ENCODE results near the gene NQO1.

Gene NQO1

DNA sequence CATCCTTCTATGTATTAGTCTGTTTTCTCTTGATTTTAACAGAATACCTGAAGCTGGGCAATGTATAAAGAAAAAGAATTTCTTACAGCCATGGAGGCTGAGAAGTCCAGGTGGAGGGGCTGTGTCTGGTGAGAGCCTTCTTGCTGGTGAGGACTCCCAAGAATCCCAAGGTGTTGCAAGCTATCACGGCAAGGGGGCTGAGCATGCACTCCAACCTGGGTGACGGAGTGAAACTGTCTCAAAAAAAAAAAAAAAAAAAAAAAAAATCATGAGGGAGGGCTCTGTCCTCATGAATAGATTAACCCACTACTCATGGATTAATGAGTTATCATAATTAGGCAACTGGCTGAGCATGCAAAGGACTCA lies 19.4 kb downstream of the NQO1 start:
- no peak for DNase-seq

- no peak for DNase-seq
These were observed 19.9 kb downstream of the NQO1 start for GRCh38 chr16:69706256-69706974.

GRCh38 chr16:69703638-69704037 lies 22.7 kb downstream of the NQO1 start:
- no peak for DNase-seq

DNA sequence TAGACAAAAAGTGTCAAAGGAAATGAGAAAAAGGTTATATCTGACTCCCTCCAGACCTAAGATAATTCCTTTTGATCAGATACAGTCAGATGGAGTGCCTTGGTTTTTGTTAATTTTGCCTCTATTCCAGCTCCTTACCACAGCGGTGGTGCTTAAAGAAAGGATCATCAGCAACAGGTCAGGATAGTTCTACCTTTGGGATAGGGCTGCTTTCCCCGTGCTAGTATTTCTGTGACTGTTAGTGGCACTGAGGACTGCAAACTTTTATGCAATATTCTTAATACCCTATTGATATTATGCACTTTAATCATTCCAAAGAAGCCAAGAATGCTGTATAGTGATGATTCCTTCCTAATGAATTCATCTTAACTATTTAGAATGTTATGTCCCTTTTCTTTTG lies 24.5 kb downstream of the NQO1 start:
- no peak for DNase-seq

DNA sequence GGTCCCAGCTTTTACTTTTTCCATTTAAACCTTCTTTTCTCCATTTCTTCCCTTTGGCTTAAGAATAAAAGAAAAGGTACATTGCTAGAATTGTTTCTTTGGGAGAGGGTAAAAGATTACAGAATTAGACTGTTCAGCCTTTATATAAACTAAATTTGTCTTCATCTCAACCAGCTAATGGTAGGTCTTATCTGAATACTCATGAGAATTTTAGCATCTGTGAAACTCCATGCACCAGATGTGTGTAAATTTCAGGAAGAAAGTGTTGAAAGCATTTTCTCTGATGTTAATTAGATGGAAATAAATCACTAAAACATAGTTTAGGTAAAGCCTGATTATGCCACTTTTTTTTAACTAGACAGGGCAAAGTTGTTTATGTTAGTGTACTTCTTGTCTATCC lies 24.9 kb downstream of the NQO1 start:
- no peak for DNase-seq

DNA sequence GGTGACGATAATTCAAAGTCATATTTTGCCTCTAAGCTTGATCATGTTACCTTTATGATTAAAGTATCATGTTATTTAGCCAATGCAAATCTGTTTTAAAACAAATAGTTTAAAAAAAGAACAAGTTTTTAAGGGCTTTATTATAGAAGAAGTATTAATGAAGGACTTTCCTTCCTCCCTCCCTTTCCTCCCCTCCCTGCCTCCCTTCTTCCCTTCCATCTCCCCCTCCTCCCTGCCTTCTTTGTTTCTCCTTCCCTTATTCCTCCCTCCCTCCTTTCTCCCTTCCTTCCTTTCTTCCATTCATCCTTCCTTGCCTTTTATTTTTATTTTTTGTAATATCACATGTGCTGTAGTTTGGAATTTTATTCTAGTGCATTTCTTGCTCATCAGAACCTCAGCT lies 26.4 kb downstream of the NQO1 start:
- DNase-seq: no peak

- DNase-seq: no peak
These were observed 28.0 kb downstream of the NQO1 start for GRCh38 chr16:69698404-69698803.

GRCh38 chr16:69693916-69694315 lies 32.4 kb downstream of the NQO1 start:
- no peak for DNase-seq

DNA sequence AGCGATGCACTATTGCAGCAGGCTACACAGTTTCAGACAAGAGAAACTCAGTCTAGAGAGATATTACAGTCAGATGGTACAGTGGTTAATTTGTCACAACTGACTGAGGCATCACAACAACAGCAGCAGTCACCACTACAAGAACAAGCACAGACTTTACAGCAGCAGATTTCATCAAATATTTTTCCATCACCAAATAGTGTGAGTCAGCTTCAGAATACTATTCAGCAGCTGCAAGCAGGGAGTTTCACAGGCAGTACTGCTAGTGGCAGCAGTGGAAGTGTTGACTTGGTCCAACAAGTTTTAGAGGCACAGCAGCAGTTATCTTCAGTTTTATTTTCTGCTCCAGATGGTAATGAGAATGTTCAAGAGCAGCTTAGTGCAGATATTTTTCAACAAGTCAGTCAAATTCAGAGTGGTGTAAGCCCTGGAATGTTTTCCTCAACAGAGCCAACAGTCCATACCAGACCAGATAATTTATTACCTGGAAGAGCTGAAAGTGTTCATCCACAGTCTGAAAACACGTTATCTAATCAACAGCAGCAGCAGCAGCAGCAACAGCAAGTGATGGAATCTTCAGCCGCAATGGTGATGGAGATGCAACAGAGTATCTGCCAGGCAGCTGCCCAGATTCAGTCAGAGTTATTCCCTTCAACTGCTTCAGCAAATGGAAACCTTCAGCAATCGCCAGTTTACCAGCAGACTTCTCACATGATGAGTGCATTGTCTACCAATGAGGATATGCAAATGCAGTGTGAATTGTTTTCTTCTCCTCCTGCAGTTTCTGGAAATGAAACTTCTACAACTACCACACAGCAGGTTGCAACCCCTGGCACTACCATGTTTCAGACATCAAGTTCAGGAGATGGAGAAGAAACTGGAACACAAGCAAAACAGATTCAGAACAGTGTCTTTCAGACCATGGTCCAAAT lies 34.1 kb downstream of the NQO1 start:
- DNase-seq: no peak

DNA sequence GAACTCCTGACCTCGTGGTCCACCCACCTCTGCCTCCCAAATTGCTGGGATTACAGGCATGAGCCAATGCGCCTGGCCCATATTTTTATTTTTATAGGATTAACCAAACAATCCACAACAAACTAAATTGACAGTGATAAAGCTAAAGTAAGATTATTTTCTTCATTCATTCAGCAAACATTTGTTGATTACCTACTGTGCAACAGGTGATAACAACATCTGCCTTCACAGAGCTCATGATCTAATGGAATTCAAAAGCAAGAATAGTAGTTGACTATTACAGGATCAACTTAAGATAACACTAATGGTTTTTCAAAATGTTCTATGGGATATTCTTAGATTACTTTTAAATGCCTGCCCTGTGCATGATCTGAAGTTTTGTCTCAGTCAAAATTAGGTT lies 37.8 kb downstream of the NQO1 start:
- DNase-seq: no peak

DNA sequence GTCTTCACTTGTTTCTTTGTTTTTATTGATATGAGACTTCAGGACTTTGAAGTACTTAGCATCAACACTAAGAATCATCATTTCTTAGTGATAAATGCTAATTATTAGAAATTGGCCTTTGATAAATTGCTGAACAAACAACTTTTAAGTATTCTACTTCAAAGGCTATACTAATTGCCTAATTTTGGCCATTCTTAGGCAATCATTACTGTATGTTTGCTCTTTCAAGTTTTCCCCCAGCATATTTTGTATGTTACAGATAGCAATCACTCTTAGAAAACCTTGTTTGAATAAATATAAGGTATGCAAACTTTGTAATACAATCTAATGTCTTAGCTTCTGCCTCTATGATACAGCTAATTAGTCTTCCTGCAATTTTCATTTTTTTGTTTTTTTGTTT lies 46.0 kb downstream of the NQO1 start:
- no peak for DNase-seq

- DNase-seq: no peak
These were observed 53.2 kb downstream of the NQO1 start for GRCh38 chr16:69672998-69673713.

GRCh38 chr16:69672315-69672997 lies 53.9 kb downstream of the NQO1 start:
- DNase-seq: no peak

DNA sequence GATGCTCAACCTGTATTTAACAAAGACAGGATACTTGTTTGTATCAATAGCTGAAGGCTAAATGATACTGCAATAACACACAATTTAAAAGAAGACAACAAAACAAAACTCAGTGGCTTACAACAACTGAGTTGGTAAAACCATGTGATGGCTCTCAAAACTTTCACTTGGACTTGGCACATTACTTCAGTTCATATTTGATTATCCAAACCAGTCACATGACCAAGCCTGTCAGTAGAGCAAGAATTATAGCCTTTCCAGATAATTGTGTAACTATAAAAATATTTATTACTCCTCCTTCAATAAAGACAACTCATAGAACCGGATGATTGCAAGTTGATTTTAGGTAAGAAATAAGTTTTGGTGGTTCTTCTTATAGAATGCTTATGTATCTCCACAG lies 56.8 kb downstream of the NQO1 start:
- DNase-seq: no peak

DNA sequence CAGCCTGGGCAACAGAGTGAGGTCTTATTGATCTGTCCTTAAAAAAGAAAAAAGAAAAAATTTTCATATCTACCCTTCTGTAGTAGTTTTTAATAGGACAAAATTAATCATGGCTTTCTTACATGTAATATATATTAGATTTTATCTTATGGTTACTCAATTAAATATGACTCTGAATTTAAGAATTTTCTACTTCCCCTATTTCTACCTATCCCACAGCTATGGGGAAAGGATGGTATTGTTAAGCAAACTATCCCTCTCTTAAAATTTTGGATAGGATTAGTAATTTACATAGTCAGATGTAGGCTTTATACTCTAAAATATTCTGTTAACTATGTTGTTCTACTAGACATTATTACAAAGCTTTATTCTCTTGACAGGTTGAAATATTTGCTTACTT lies 62.5 kb downstream of the NQO1 start:
- no peak for DNase-seq

DNA sequence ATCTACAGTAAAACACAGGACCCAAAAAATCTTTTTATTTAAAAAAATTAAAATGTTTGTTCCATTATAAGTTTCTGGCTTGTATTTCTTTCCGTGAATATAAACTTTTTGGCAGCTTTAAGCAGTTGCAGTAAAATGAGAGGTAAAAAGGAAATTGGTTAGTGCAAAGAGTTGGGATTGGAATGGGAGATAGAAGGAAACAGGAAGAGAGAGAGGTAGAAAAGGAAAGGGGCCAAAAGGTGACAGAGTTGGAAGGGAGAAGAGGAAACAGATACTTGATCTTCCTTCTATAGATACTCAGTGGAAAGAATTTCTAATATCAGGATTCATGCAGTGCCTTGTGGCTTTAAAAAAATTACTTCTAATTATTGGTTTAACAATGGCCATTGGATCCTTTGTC lies 63.5 kb downstream of the NQO1 start:
- no peak for DNase-seq

DNA sequence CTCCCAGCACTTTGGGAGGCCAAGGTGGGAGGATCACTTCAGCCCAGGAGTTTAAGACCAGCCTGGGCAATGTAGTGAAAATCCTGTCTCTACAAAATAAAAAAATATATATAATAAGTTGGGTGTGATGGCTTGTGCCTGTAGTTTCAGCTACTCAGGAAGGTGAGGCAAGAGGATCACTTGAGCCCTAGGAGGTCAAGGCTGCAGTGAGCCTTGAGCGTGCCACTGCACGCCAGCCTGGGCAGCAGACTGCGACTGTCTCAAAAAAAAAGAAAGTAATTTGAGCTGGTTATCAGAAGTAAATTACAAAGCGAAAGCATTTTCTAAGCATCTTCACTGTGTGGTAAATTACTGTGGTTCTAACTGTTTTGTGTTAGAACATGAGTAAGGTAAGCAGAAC lies 66.2 kb downstream of the NQO1 start:
- DNase-seq: no peak

Measured in right kidney (tissue), 1 donor.